C4-2B (cell line): Measurements from ENCODE around the gene TAPBPL.

Experiments
- CTCF ChIP-seq: fragments of 450-650 bp; conservative IDR thresholded peaks from 2 replicates; pipeline ENCODE4 v1.5.1; 2017; ENCODE audit warnings: mild to moderate bottlenecking
- ZFX ChIP-seq: fragments of 450-650 bp; IDR thresholded peaks from 2 replicates; pipeline ENCODE4 v1.6.1; 2017

- TF ChIP-seq CTCF (no peak), ZFX (no peak)
Measured at GRCh38 chr12:6416596-6416995, 35.2 kb upstream of the TAPBPL start.
